Prostate gland (tissue), 2 donors: ENCODE results near the gene DTNB. TPM values are rescaled to one million over a fixed set of nuclear protein-coding genes. Genes with fewer than 3 reads are reported as not detected.

Experiments
- DNase-seq: peaks from one replicate; pipeline ENCODE4 v3.0.0-alpha.2; 2019; ENCODE audit warnings: low spot score
- H3K27ac ChIP-seq, 2 donors: fragments of 200-600 bp; sonication (generic); 2 replicates each; pipeline ENCODE4 v1.5.1; 2017 to 2019
- H3K27me3 ChIP-seq: fragments of 200-600 bp; sonication (generic); replicated peaks from 2 replicates; pipeline ENCODE4 v1.5.1; 2019; ENCODE audit not compliant: insufficient read depth
- H3K36me3 ChIP-seq, 2 donors: fragments of 200-600 bp; sonication (generic); 1 replicate in 1 of 2; 2 replicates in 1 of 2; pipeline versions ENCODE4 v1.5.1 to v1.8.1; 2017 to 2019
- H3K4me1 ChIP-seq: fragments of 200-600 bp; sonication (generic); replicated peaks from 2 replicates; pipeline ENCODE4 v1.5.1; 2019
- H3K4me3 ChIP-seq, 2 donors: fragments of 200-600 bp; sonication (generic); 2 replicates each; pipeline ENCODE4 v1.5.1; 2017 to 2019
- H3K9me3 ChIP-seq: fragments of 200-600 bp; sonication (generic); 2 replicates; pipeline ENCODE4 v1.5.1; 2017
- CTCF ChIP-seq, 4 experiments: fragments of 200-600 bp in 2 of 4; fragments of 450-650 bp in 2 of 4; sonication (generic) in 2 of 4; IDR thresholded peaks; 1 replicate in 3 of 4; 2 replicates in 1 of 4; pipeline ENCODE4 v1.5.1; 2016 to 2019; ENCODE audit warnings: antibody characterized with exemption in 4 of 4, mild to moderate bottlenecking in 2 of 4, moderate library complexity in 2 of 4
- POLR2A ChIP-seq: fragments of 450-650 bp; IDR thresholded peaks from one replicate; pipeline ENCODE4 v1.6.1; 2016; ENCODE audit warnings: antibody characterized with exemption, mild to moderate bottlenecking
- POLR2AphosphoS5 ChIP-seq: sonication (generic); formaldehyde crosslinking; IDR thresholded peaks from one replicate; pipeline ENCODE4 v1.6.1; 2017; ENCODE audit warnings: antibody characterized with exemption
- WGBS: methylation state at CpG from one replicate; pipeline ENCODE4 v1.1.5; 2018; 5-methylcytosine and 5-hydroxymethylcytosine counted together
- intact Hi-C: fragments of 100-400 bp; cut with DNase I; formaldehyde crosslinking; loops from one replicate; pipeline ENCODE4 v1.14.2; 2022
- total RNA-seq, 2 donors: library from RNA; depleted of rRNA; stranded (reverse); fragments of >200 nt; gene quantifications; one replicate each; pipeline ENCODE4 v1.1.0, GENCODE V29; 2016

Gene DTNB
- total RNA-seq, 2 donors from 2014 or later: 47.0 to 61.9 TPM

GRCh38 chr2:25462021-25462420, 211.4 kb downstream of the DTNB start:
- Histone ChIP-seq H3K36me3 (no peaks in the 10 kb centered on the region), H3K4me3 (no peak overlapping the region), H3K27me3 (no peaks in the 10 kb centered on the region), H3K4me1 (no peaks in the 10 kb centered on the region), H3K27ac (no peak overlapping the region), H3K9me3 (no peaks in the 10 kb centered on the region)
- intact Hi-C loops: no loop called here
- WGBS: 94% methylated on average over 6 of the region's 6 CpGs
- TF ChIP-seq POLR2A: no peak
- no peak for TF ChIP-seq POLR2AphosphoS5
- DNase-seq: no peak

GRCh38 chr2:25460261-25460905, 213.0 kb downstream of the DTNB start:
- no peaks in the 10 kb centered on the region for H3K4me1 ChIP-seq
- no peaks in the 10 kb centered on the region for H3K36me3 ChIP-seq
- no peaks in the 10 kb centered on the region for H3K9me3 ChIP-seq
- WGBS: 93% methylated on average over 7 of the region's 7 CpGs
- DNase-seq: no peak
- TF ChIP-seq POLR2AphosphoS5 (no peak), POLR2A (no peak)
- H3K27ac ChIP-seq: no peak overlapping the region
- intact Hi-C loops: no loop called here
- no peak overlapping the region for H3K4me3 ChIP-seq
- no peaks in the 10 kb centered on the region for H3K27me3 ChIP-seq

GRCh38 chr2:25454824-25455611, 218.4 kb downstream of the DTNB start:
- Histone ChIP-seq H3K36me3 (no peaks in the 10 kb centered on the region), H3K4me1 (no peaks in the 10 kb centered on the region), H3K27ac (no peak overlapping the region), H3K27me3 (no peaks in the 10 kb centered on the region), H3K4me3 (no peak overlapping the region), H3K9me3 (no peaks in the 10 kb centered on the region)
- no peak for TF ChIP-seq POLR2A
- no peak for TF ChIP-seq POLR2AphosphoS5
- no peak for TF ChIP-seq CTCF (IDR thresholded peaks at IDR 0.05)
- intact Hi-C loops: no loop called here
- 87% methylated on average over 9 of the region's 9 CpGs for WGBS
- no peak for DNase-seq

- WGBS: 93% methylated on average over 3 of the region's 3 CpGs
- Histone ChIP-seq H3K4me1 (no peaks in the 10 kb centered on the region), H3K27me3 (no peaks in the 10 kb centered on the region), H3K4me3 (no peak overlapping the region), H3K9me3 (no peaks in the 10 kb centered on the region), H3K36me3 (no peaks in the 10 kb centered on the region), H3K27ac (no peak overlapping the region)
- intact Hi-C loops: no loop called here
- DNase-seq: no peak
- TF ChIP-seq CTCF (IDR thresholded peaks at IDR 0.05) (no peak), POLR2A (no peak), POLR2AphosphoS5 (no peak)
Measured at GRCh38 chr2:25453199-25453905, 220.0 kb downstream of the DTNB start.

GRCh38 chr2:25448808-25449207, 224.6 kb downstream of the DTNB start:
- 82% methylated on average over 6 of the region's 6 CpGs for WGBS
- Histone ChIP-seq H3K27ac (no peak overlapping the region), H3K9me3 (no peaks in the 10 kb centered on the region), H3K27me3 (no peaks in the 10 kb centered on the region), H3K4me1 (no peaks in the 10 kb centered on the region), H3K36me3 (no peaks in the 10 kb centered on the region), H3K4me3 (no peak overlapping the region)
- DNase-seq: no peak
- TF ChIP-seq CTCF (IDR thresholded peaks at IDR 0.05) (no peak), POLR2A (no peak), POLR2AphosphoS5 (no peak)
- intact Hi-C loops: no loop called here
